ENCODE results near the gene FBXL15. TPM values are rescaled to one million over a fixed set of nuclear protein-coding genes. Genes with fewer than 3 reads are reported as not detected.

Gene FBXL15
- total and polyA plus RNA-seq, 9 of the 15 experiments (the other 6 are each of a cell fraction or from before 2014, with no cell fraction given) = 0.08 to 25.9 (median 3.5) TPM

- no peak for TF ChIP-seq NFYB (IDR thresholded peaks at IDR 0.05; ENCODE audit: extremely low read depth, insufficient read length)
- TF ChIP-seq PHTF2 (CRISPR knock-in tag; IDR thresholded peaks at IDR 0.05) = no peak
- TF ChIP-seq ARHGAP35 (IDR thresholded peaks at IDR 0.05; ENCODE audit: partially characterized antibody) = no peak
- TF ChIP-seq DACH1 (IDR thresholded peaks at IDR 0.05; ENCODE audit: partially characterized antibody) = peak; percentile 45
Measured at GRCh38 chr10:102389894-102390293, 30.7 kb upstream of the FBXL15 start (continued).

GRCh38 chr10:102392306-102392705 is 28.3 kb upstream of the FBXL15 start:
- Histone ChIP-seq H3K36me3 (ENCODE audit: control insufficient read depth, insufficient read depth, low read length) (peaks cover 5% of the 10 kb centered on the region; the same call in 1 of the 3 replicates), H3K27me3 (ENCODE audit: control insufficient read depth in 2 of 2, insufficient read depth in 2 of 2, low read length in 2 of 2) (no peaks in the 10 kb centered on the region), H3K4me3 (no peak overlapping the region), H3K27ac (ENCODE audit: extremely low read depth, low read depth, low read length) (no peak overlapping the region), H3K79me2 (ENCODE audit: control insufficient read depth, insufficient read depth, low read length) (peaks cover 7% of the 10 kb centered on the region; the same call in 1 of the 3 replicates), H3K4me1 (replicated peaks in 1 of 2; ENCODE audit: control insufficient read depth in 2 of 2, insufficient read depth in 2 of 2, low read length in 2 of 2) (peaks cover 11 to 31% of the 10 kb centered on the region in 2 experiments; a peak in 4 of 5 replicates), H3K9ac (ENCODE audit: insufficient read depth in 1 of 2, low read depth in 2 of 2, low read length in 2 of 2) (no peak overlapping the region), H2AFZ (ENCODE audit: low read depth, low read length) (no peak overlapping the region), H4K20me1 (replicated peaks; ENCODE audit: control insufficient read depth, insufficient read depth, low read length) (no peaks in the 10 kb centered on the region), H3K9me1 (ENCODE audit: control insufficient read depth, insufficient read depth, low read length) (no peaks in the 10 kb centered on the region), H3K4me2 (ENCODE audit: insufficient read depth, low read length) (no peak overlapping the region), H3K9me3 (replicated peaks; ENCODE audit: control insufficient read depth, insufficient read depth, low read depth, low read length) (no peaks in the 10 kb centered on the region)
- in situ Hi-C loops (cut with MboI) = loop anchor here (25.0 kb wide), 1 partner anchor 195 kb away; no protein-coding TSS in a partner anchor
- CTCF ChIA-PET (ENCODE audit: low intra/inter-chr PET ratio) = no interaction called here
- POLR2A ChIA-PET = interaction anchor here (1.0 kb wide), 1 partner anchor 10 kb away, joined by 3 read pairs; no protein-coding TSS in a partner anchor
- intact Hi-C loops (cut with micrococcal nuclease) = no loop called here
- no peak for FAIRE-seq
- BruUV-seq (replicated peaks) = no TSS peak
- no peak for TF ChIP-seq ZNF121 (CRISPR knock-in tag; conservative IDR thresholded peaks at IDR 0.05)
- 48% methylated on average over 3 of the region's 5 CpGs for WGBS (ENCODE audit: insufficient coverage, low coverage, missing lambda C conversion rate)
- DNase-seq (ENCODE audit: extremely low read depth in 1 of 4, low spot score in 3 of 4) = no peak
- ATAC-seq = no peak
